HT1080 (cell line): ENCODE data around the gene HYPK. TPM values are rescaled to one million over a fixed set of nuclear protein-coding genes. Genes with fewer than 3 reads are reported as not detected.

Source experiments
- DNase-seq: peaks from one replicate; pipeline ENCODE4 v3.0.0-alpha.2; 2015; ENCODE audit warnings: low read depth
- polyA plus RNA-seq, 2 experiments: library from polyadenylated mRNA; depleted of rRNA; stranded (reverse); fragments of >200 nt; gene quantifications; 2 replicates each; pipeline ENCODE4 v1.2.3, GENCODE V29; 2015
- total RNA-seq: library from RNA; depleted of rRNA; stranded (reverse); fragments of >200 nt; shearing (Covaris generic); gene quantifications from 2 replicates; pipeline ENCODE4 v1.2.3, GENCODE V29; 2014; rRNA removed

HYPK gene
- total RNA-seq = 19.6 and 26.9 TPM in 2 replicates
- polyA plus RNA-seq (2015; cell fraction: cytosol; rRNA removed) = 21.1 and 24.9 TPM in 2 replicates
- 12.1 and 15.1 TPM in 2 replicates for polyA plus RNA-seq (2015; cell fraction: nucleus; rRNA removed)

- peak; percentile 81 for DNase-seq
These were observed at the start of gene HYPK for GRCh38 chr15:43800286-43801141. Gene HYPK, plus strand, starts transcription at chr15:43800599. Its CDS starts 24 bp downstream, at chr15:43800623.

GRCh38 chr15:43751885-43752284 is 48.5 kb upstream of the HYPK start:
- no peak for DNase-seq

GRCh38 chr15:43762824-43763223 is 37.6 kb upstream of the HYPK start:
- no peak for DNase-seq

- no peak for DNase-seq
These were observed 36.5 kb upstream of the HYPK start for GRCh38 chr15:43763819-43764446.

- peak; percentile 57 for DNase-seq
These were observed 30.7 kb upstream of the HYPK start for GRCh38 chr15:43769584-43770228.

- no peak for DNase-seq
These were observed 28.6 kb upstream of the HYPK start for GRCh38 chr15:43771816-43772215.

- no peak for DNase-seq
These were observed 27.8 kb upstream of the HYPK start for GRCh38 chr15:43772624-43773023.

- no peak for DNase-seq
These were observed 26.3 kb upstream of the HYPK start for GRCh38 chr15:43774062-43774461.

- DNase-seq = peak; percentile 64
These were observed 24.9 kb upstream of the HYPK start for GRCh38 chr15:43775411-43775965.

GRCh38 chr15:43776101-43776717 is 24.2 kb upstream of the HYPK start:
- no peak for DNase-seq

GRCh38 chr15:43776718-43777266 is 23.6 kb upstream of the HYPK start, which contains the start of gene ELL3:
Gene ELL3, minus strand, starts transcription at chr15:43776966. Its CDS starts 65 bp downstream, at chr15:43776901.
- no peak for DNase-seq

GRCh38 chr15:43777267-43777914 is 23.0 kb upstream of the HYPK start:
- peak; percentile 65 for DNase-seq

GRCh38 chr15:43779016-43779415 is 21.4 kb upstream of the HYPK start:
- DNase-seq = no peak

GRCh38 chr15:43789409-43789808 is 11.0 kb upstream of the HYPK start:
- DNase-seq = no peak

GRCh38 chr15:43791993-43792760 is 8.2 kb upstream of the HYPK start, which contains the start of gene SERF2:
Gene SERF2, plus strand, starts transcription at chr15:43792320. Its CDS starts 57 bp downstream, at chr15:43792377.
- peak; percentile 99 for DNase-seq

- peak; percentile 11 for DNase-seq
These were observed 7.5 kb upstream of the HYPK start for GRCh38 chr15:43792761-43793476.

- DNase-seq = no peak
These were observed 6.8 kb upstream of the HYPK start for GRCh38 chr15:43793647-43794046.

- peak; percentile 69 for DNase-seq
These were observed 5.9 kb upstream of the HYPK start for GRCh38 chr15:43794269-43795037.
